Embryonic facial prominence (tissue), 1 donor: ENCODE measurements around the gene PCSK6.

ENCODE experiments used
- DNase-seq: peaks from one replicate; pipeline ENCODE4 v3.0.0-alpha.2; 2016; ENCODE audit errors: extremely low spot score

The PCSK6 gene

DNA sequence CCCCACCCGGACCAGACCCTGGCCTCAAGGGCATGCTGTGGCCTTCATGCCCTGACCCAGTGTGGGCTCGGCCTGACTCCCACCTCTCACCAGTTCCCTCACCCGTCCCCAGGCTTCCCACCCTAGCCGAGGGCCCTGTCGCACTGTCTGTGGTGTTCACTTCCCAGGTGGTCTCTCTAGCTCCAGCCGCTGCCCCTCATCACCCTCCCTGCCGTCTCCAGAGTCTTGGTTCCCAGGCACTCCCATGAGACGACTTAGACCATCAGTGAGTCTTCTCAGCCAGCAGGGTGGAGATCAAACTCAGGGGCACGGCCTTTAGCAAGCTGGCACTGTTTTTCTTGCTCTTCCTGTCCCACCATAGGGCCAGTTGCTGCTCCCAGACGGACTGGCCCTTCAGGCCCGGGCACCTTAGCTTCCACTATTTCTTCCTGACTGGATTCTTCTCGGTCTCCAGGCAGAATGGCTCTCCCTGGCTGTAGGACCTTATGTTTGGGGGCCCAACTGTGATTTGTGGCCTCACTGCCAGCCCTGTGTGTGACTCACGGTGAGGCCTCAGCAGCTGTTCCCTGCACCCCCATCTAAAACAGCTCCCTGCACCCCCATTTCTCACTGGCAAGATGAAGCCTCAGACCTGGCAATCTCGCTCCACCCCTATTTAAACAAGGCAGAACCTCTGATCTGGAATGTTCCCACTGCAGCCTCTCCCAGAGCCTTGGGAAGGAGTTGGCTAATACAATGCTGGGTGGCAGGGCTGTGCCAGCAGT lies 9.4 kb upstream of the PCSK6 start:
- DNase-seq = no peak

DNA sequence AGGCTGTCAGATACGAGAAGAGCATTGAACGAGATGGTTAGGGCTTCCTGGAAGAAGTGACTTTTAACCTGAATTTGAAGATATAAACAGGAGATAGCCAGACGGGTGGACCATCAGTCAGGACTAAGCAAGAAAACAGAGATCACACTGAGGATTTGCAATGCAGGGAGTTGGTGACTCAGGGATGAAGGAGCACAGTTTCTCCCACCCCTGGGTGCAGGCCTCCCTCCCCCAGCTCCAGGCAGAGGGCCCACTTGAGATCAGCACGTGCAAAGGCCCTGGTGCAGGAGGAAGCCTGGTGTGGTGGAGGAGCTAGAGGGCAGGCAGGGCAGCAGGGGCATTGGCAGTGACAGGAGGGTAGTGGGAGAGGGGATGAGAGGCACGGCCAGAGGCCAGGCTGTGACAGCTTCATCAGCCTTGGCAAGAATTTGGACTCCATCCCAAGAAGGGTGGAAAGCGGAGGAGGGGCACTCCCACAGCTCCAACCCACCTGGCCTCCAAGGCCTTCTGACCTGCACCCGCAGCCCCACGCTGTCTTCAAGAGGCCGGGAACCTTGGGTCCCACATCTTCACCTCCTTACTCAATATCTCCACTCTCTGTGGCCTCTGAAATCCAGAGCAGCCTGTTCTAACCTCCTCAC lies 8.7 kb upstream of the PCSK6 start:
- DNase-seq = no peak

DNA sequence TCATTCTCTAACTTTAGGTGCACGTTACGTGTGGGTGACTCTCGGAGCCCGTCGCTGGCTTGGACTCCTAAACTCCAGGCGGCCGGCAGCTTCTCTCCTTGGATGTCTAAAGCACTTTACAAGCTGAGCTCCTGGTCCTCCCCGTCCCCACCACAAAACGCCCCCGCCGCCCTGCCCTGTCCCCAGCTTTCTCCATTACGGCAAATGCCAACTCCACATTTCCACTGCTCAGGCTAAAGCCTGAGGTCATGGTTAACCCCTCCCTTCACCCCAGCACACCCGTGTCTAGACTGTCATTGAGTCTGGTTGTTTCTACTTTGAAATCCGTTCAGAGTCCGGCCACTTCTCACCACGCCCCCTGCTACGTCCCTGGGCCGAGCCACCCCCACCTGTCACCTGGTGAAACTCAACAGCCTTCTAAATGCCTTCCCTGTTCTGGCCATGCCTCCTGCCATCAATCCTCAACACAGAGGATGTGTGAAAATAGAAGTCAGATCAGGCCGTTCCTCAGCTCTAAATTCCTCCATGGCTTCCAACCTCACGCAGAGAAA lies 8.1 kb upstream of the PCSK6 start:
- DNase-seq = no peak

DNA sequence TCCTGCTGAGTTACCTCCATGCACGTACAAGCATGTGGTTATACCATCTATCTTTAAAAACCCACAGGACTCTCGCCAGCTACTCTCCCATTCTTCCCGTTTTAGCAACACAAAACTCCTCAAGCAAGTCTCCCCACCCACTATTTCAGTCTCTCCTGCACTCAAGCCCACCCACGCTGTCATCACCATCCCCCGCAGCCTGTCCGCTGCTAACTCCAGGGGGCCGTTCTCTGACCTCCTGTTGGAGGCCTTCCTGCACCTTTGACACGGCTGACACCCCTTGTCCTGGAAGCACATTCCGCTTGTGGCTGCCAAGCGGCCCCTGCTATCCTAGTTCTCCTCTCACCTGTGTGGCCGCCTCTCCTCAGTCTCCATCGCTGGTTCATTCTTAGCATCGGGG lies 7.5 kb upstream of the PCSK6 start:
- no peak for DNase-seq

DNA sequence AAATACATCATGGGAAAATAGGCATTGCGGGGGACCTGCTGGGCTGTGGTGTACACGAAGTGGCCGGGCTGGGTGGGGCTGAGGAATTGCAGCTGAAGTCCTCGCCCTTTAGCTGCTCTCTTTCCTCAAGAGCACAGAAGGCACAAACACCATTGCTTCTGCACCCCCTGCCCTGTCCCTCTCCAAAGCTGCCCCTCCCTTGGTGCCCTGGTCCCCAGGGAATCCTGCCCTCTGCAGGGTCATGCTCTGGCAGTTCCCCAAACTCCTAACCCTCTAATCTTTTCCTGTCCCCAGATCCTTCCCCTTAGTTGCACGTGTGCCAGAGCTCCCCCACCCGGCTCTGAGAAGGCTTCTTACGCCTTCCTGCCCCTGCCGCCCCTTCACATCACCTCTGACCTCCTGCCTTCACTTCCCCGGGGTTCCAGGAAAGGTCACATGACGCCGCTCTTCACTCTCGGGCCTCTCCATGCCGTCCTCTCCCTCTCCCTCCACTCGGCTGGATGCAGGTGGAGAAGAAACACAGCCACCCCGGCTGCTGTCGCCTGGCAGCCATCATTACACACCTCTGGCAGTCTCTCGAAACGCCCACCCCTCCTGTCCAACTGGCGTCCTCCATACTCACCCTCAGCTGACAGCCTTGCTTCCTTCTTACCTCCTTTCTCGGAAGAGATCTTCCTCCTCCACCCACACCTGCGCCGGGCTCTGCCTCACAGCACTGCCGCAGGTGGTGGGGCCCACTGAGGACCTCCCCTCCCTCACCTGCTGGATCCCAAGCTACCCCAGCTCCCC lies 6.9 kb upstream of the PCSK6 start:
- DNase-seq = no peak

GRCh38 chr15:101495334-101496197 lies 6.1 kb upstream of the PCSK6 start:
- DNase-seq = no peak

DNA sequence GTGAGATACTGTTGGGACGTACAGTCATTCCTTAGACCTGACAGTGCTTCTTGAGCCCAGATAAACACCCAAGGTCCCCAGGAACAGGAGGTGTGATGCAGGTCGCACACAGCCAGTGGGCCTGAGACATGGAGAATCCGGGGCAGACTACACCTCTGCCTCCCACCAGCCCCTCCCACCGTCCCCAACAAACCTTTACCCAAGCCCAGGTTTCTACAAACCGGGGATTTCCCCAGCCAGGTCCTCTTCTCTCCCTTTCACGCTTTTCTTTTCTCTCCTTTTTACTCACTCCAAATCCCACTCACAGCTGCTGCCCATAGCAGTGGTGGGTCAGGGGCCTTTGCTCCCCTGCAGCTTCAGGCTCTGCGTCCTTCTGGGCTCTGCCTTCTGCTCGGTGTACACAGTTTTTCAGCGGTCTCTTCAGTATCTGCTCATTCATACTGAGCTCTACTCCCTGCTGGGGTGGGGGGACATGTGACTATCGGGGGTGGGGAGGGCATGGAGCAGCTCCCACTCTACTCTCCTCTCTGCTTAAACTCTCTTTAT lies 4.8 kb upstream of the PCSK6 start:
- DNase-seq = no peak

GRCh38 chr15:101492766-101493692 lies 3.5 kb upstream of the PCSK6 start:
- no peak for DNase-seq

- DNase-seq = no peak
Measured at GRCh38 chr15:101491734-101492640, 2.5 kb upstream of the PCSK6 start.

DNA sequence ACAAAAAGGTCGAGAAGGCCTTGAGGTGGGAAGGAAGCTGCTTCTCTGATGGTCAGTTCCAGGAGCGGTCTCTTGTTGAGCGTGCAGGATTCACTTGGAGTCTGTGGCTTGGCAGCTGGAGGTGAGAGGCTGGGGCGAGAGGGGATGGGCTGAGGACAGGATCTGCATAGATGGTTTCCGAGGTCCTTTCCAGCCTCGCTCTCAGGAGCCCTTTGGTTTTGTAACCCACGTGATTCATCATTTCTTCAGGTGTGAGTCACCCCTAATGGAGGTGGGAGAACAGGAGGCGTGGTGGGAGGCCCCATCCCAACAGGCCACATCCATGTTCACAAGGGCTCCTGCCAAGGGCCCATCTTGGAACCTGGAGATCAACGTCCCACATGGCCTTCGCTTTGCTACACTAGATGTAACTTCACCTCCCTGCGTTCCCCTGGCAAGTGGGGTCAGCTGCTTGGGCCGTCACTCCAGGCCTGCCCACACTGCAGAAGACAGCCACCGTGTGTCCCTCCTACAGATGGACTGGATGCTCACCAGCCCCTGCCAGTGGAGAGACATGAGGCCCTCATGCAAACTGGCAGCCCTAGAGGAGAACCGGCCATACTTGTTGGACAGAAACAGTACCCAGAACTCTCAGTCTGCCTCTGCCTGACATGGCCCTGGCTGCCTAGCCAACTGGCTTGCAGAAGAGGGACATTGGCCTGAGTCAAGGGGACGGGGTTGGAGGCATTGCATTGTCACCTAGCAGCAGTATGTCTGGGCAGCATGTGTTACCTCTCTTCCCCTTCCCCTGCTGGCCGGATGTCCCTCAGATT lies 1.6 kb upstream of the PCSK6 start:
- no peak for DNase-seq

DNA sequence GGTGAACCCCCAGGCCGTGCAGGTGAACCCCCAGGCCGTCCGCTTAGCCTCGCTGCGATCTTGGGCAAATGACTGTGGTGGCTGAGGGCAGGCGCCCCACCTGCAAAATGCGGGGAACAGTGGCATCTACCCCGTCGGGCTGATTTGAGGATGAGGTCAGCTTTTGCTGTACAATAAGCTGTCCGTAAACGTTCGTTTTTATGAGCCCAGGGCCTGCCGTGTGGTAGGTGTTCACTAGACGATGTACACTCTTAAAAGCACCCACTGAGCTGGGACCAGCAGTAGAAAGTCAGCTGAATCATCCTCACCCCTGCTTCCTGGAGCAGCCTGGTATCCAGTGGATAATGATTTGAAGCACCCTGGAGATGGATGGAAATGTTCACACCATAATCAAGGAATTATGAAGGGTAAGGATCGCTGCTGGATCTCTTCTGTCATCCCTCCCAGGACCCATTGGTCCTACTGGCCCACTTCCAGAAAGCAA lies 943 bp upstream of the PCSK6 start:
- DNase-seq = no peak

- DNase-seq = no peak
Measured at GRCh38 chr15:101489237-101489598, 289 bp downstream of the PCSK6 start.

GRCh38 chr15:101488300-101489164 lies 975 bp downstream of the PCSK6 start:
- DNase-seq = no peak

GRCh38 chr15:101486696-101487459 lies 2.6 kb downstream of the PCSK6 start:
- no peak for DNase-seq

- DNase-seq = no peak
Measured at GRCh38 chr15:101483462-101483861, 6.0 kb downstream of the PCSK6 start.
